Breast epithelium (tissue), 3 donors: ENCODE results near the gene AHNAK2.

Experiments
- POLR2A ChIP-seq: fragments of 450-650 bp; IDR thresholded peaks from one replicate; pipeline ENCODE4 v1.6.1; 2016; ENCODE audit warnings: antibody characterized with exemption, mild to moderate bottlenecking, moderate library complexity
- POLR2AphosphoS5 ChIP-seq, 3 donors: sonication (generic); formaldehyde crosslinking; IDR thresholded peaks; one replicate each; pipeline ENCODE4 v1.6.1; 2017; ENCODE audit warnings: antibody characterized with exemption in 3 of 3
- TF ChIP-seq, protein P1 (sequence below), 3 donors: fragments of 450-650 bp; IDR thresholded peaks; one replicate each; pipeline ENCODE4 v1.5.1; 2016 to 2017; ENCODE audit warnings: antibody characterized with exemption in 3 of 3, mild to moderate bottlenecking in 3 of 3, moderate library complexity in 3 of 3

DNA sequence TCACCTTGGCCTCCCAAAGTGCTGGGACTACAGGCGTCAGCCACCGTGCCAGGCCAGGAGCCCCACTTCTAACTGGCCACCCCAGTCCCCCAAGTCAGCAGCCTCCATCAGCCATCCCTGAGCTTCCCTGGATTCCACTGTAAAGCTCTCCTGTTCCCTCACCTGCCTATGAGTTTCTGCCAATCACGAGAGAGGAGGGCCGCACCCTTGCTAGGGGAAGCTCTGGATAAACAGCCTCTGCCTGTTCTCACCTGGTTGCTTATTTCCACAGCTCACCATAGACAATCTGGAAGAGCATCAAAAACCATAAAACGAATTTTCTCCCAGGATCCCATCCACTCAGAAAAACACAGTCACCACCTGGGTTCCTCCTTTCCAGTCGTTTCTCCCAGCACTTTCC, 37.7 kb upstream of the AHNAK2 start:
- TF ChIP-seq, protein P1, sequence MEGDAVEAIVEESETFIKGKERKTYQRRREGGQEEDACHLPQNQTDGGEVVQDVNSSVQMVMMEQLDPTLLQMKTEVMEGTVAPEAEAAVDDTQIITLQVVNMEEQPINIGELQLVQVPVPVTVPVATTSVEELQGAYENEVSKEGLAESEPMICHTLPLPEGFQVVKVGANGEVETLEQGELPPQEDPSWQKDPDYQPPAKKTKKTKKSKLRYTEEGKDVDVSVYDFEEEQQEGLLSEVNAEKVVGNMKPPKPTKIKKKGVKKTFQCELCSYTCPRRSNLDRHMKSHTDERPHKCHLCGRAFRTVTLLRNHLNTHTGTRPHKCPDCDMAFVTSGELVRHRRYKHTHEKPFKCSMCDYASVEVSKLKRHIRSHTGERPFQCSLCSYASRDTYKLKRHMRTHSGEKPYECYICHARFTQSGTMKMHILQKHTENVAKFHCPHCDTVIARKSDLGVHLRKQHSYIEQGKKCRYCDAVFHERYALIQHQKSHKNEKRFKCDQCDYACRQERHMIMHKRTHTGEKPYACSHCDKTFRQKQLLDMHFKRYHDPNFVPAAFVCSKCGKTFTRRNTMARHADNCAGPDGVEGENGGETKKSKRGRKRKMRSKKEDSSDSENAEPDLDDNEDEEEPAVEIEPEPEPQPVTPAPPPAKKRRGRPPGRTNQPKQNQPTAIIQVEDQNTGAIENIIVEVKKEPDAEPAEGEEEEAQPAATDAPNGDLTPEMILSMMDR (IDR thresholded peaks at IDR 0.05), result no peak
- TF ChIP-seq POLR2A, result no peak
- no peak for TF ChIP-seq POLR2AphosphoS5 (IDR thresholded peaks at IDR 0.05)
